SKM-1 treated with dmso at 0.1 percent for 144 hours (cell line): ENCODE data around the gene MAN1C1.

ENCODE experiments used
- DNase-seq: peaks from one replicate; lab custom pipeline; 2025; ENCODE audit not compliant: unreplicated experiment; lab: John Stamatoyannopoulos, UW

MAN1C1 gene

GRCh38 chr1:25711555-25712298 is 95.1 kb downstream of the MAN1C1 start:
- peak; percentile 65 for DNase-seq

DNA sequence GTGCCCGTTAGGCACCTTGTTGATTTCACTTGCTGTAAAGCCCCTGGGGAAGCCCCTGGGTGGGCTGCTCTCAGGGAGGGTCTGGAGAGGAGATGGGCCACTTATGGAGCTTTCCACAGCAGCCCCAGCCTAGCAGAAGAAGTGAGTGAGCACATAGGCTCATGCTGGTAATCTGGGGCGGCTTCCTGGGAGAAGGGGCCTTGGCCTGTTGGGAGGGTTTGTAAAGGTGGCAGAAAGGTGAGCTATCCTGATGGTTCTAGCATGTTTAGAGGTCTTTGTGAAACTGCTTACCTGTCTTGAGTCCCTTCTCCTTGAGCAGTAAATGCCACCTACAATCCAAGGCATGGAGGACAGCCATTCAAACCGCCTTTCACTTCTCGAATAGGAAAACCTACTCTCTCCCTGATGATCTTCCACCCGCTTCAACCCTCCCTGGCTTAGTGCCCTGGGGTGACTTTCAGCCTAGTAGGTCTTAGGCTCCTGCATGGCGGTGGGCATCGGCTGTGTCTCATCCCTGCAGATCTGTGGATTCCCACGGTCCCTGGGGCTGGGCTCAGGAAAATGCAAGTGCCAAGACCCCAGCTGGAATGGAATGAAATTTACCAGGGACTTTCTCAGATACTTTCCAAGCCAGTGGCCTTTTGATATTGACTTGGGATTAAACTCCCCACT is 95.8 kb downstream of the MAN1C1 start:
- no peak for DNase-seq

GRCh38 chr1:25713961-25714360 is 97.4 kb downstream of the MAN1C1 start:
- no peak for DNase-seq

DNA sequence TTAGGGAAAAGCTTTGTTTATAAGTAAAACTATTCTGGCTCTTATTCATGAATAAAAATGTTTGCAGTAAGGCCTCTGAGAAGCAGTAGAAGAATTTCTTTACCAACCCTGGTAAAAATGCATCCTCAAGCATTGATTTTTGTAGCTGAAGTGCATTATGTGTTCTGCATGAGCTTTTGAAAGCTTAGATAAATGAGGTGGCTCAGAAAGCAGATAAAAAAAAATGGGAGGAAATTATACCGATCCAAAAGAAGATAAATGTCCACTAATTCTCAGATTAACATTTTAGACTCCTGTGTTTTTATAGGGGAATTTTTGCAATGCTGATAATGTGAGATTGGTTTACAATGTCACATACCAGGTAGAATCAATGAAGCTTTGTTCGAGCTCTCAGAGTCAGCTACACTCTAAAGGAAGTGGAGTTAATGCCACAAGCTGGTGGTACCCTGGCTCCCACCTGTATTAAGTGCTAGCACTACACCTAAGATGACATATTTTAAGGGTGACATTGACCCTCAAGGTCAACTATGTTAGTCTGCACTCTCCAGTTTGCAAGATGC is 97.9 kb downstream of the MAN1C1 start:
- DNase-seq, result no peak

GRCh38 chr1:25715888-25716287 is 99.3 kb downstream of the MAN1C1 start:
- DNase-seq, result peak; percentile 16

- no peak for DNase-seq
These were observed 99.7 kb downstream of the MAN1C1 start for GRCh38 chr1:25716320-25716719.

- no peak for DNase-seq
These were observed 102.1 kb downstream of the MAN1C1 start for GRCh38 chr1:25718732-25719131.

GRCh38 chr1:25720624-25721023 is 104.0 kb downstream of the MAN1C1 start:
- DNase-seq, result no peak

DNA sequence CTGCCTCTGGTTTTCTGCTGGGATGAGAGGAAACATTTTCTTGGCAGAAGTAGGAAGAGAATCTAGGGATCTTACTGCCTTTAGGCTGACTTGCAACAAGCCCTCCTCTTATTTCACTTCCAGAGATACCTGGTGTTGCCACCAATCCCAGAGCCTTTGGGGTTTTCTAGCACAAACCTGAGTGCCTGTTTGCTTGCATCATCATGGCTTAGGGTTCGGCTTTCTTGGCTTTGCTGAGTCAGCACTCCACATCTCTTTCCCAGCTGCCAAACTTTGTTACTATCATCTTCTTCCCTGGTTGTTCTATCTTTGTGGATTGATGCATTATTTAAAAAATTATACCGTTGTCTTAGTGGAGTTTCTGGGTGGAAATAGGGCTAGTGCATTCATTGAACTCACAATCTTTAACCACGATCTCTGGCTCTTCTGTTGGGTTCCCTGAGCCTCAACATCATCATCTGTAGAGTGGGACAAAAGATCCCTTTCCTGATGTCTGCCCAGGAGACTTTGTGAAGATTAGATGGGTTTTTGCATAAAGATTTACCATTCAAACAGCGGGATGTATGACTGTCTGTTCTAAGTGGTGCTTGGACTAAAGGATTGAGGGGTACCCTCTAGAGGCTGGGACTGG is 106.8 kb downstream of the MAN1C1 start:
- no peak for DNase-seq

DNA sequence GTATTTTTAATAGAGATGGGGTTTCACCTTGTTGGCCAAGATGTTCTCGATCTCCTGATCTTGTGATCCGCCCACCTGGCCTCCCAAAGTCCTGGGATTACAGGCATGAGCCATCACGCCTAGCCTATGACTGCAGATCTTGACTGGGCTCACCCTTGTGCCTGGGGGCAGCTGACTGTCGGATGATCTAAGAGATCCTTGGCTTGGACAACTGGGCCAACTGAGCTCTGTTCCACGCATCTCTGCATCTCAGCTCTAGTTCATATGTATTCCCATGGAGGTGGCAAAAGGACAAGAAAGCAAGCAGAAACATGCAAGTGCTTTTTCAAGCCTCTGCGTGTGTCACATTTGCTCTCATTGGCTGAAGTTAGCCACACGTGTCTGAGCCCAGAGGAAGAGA is 107.6 kb downstream of the MAN1C1 start:
- DNase-seq, result no peak

- no peak for DNase-seq
These were observed 108.4 kb downstream of the MAN1C1 start for GRCh38 chr1:25724966-25725365.

DNA sequence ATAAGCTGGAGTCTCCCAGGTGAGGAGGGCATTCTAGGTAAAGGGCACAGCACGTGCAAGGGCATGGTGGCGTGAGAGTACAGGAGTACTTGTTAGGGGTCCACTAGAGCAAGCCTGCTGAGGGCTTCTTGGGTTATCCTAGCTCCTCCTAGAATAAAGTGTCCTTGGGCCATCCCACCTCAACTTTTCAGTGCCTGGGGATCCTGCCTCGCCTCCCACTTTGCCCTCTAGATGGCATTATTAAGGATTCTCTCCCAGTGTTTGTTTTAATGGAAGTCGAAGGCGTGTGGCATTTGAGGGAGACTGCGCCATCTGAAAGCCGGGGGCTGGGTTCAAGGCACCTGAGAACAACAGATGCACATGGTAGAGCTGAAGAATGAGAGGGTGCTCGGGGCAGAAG is 108.9 kb downstream of the MAN1C1 start:
- no peak for DNase-seq

DNA sequence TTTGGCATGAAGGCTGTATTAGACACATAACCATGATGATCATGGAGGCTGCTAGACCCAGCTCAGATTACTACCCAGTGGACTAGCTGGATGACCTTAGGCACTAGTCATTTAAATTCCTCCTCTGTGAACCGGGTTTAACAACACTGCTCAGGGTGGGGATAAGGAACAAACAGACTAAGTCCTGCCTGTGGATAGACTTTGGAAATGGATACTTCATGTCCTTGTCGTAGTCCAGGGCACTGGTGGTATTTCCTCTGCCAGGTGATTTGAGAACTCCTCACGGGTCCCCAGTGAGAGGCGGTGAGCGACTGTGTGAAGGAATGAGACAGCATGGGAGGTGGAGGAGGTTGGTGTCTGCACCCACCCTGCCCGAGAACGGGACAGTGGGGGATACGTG is 110.5 kb downstream of the MAN1C1 start:
- no peak for DNase-seq

DNA sequence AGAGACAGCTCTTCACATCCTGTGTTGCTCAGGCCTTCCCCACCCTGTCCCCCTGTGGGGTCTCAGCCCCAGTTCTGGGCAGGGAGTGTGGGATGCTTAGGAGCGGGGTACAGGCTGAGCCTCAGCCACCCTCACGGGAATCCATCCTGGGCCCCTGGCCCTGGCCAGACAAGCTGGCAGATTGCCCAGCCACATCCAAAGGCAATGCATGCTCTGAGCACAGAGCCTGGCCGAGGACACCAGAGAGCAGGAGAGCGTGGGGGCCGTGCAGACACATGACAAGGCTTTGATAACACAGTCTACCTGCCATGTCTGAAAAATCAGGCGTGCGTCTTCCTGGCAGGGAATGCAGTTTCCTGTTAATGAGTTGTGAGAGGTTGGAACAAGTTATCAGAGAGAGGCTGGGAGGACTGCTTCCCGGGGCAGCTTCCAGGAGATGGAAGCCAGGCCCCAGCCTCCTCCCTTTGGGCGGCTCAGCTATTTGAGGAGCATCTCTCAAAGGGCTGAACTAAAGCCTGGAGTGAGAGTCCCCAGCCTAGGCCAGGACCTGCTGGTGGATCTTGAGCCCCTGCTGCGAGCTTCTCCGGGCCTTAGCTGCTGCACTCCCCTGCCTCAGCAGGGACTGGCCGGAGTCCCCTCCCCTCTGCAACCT is 111.2 kb downstream of the MAN1C1 start:
- DNase-seq, result no peak

DNA sequence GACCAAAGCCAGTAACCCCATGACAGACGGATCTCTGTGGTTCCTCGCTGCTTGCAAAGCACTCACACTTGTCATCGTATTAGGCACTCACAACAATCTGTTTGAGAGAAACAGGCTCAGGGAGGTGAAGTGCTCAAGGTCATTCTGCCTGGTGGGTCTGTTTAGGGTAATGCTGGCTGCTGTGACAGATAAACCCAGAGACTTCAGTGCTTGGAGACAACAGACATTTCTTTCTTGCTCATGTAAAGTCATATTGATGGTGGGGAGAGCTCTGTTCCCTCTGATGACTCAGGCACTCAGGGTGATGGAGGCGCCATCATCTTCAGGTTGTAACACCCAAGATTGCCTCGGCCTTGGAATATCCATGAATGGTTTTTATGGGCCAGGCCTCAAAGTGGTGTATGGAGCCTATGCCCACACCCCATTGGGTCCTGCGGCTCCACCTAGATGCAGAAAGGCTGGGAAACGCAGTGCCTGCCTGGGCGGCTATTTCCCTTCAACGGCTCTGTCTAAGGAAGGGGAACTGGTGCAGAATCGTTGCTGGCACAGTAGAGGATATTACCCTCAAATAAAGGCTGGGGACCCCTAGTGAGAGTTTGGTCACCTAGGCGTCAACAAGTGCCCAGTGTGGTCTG is 111.8 kb downstream of the MAN1C1 start:
- no peak for DNase-seq

DNA sequence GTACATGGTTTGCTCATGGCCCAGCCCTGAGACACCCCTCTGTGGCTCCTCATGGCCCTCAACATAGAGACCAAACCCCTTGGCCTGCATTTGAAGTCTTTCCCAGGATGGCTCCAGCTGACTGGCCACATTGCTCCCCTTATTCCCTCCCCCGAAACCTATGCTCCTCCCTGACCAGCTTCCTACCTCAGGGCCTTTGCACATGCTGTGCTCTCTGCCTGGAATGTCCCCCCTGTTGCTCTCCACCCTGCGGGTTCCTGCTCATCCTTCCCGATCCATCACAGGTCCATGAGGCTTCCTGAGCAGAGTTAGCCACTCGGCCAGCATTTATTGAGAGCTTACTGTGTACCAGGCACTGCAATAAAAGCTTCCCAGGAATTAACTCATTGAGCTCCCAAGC is 112.5 kb downstream of the MAN1C1 start:
- DNase-seq, result no peak

DNA sequence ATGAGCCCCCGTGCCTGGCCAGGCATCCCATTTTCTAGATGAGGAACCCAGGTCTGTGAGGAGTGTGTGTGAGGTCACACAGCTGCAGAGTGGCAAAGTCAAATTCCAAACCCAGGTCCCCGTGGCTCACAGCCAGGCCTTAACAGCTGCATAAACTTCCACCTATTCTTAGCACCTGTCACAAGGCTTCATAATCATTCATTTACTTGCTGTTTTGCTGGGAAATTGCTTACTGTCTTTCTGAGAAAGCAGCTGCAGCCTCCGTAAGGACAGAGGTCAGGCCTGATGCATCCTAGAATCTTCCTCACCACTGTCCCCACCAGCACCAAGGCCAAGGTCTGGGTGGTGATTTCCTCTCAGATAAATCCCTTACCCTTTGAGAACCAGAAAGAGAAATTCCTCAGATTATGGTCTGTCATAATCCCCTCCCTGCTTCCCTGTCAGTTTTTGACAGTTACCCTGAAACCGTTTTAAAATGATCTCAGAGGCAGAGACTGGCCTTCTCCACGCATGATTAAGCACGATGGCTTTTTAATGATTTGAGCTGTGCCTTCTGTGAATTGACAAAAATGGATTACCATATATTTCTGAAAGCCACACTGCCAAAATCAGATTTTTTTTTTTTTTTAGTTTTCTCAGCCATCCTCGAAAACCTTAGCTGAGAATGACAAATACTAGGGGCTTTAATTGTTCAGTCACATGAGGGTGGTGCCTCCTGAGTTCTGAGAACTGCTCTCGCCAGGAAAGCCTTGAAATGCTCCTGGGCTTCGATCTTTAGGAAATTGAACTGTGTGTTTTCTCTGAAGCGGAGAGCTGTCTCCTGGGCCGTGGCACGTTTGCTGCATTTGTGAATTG is 113.4 kb downstream of the MAN1C1 start:
- no peak for DNase-seq

- no peak for DNase-seq
These were observed 114.6 kb downstream of the MAN1C1 start for GRCh38 chr1:25731148-25731547.

DNA sequence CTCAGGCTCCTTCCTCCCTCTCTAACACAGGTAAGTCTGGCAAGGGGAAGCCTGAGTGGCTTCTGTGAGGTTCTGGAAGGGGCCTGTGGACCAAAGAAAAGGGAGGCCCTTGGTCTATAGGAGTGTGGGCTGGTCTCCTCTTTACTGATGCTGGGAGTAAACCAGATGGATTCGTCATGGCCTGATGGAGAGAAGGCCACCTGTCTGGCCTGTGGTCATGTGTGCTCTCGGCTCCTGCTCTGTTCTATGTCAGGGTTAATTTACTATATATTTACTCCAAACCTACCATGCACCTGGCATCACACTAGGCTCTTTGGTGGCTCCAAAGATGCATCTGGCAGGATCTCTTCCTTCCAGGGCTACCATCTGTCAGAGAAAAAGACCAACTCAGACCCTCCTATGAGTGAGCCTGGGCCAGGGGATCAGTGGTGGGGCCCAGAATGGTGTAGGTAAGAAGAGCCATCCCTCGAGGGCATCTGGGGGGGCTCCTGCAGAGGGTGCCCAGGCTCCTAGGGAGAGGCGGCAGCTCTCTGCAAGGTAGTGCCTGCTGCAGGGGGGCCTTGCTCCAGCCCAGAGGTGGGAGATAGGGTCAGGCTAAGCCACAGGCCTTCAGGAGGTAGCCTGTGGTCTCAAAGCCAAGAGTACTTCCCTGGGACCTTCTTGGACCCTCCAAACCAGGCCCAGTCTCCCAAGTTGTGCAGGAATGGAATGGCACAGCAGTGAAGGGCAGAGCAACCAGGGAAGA is 115.2 kb downstream of the MAN1C1 start:
- DNase-seq, result no peak
